Measurements from ENCODE around the gene TMEM179. TPM values are rescaled to one million over a fixed set of nuclear protein-coding genes. Genes with fewer than 3 reads are reported as not detected.

Gene TMEM179
- total and polyA plus RNA-seq, 2 of the 8 experiments (the other 6 are each of a cell fraction or from before 2014, with no cell fraction given), result 2.9 to 4.0 TPM

- CTCF ChIA-PET (ENCODE audit: partially characterized antibody), result interaction anchor here (1.1 to 1.2 kb wide), 2 partner anchors 32 to 51 kb away, joined by 3 read pairs; no protein-coding TSS in a partner anchor
- 89% methylated on average over 4 of the region's 5 CpGs; no CpG with 5 or more reads in 1 of the 2 experiments for WGBS, 2 experiments (ENCODE audit: extremely low coverage in 1 of 2, insufficient coverage in 1 of 2, insufficient read length in 1 of 2, insufficient replicate concordance in 2 of 2, low coverage in 1 of 2, low lambda C conversion rate in 2 of 2, missing lambda C conversion rate in 1 of 2)
- Histone ChIP-seq H4K8ac (ENCODE audit: extremely low read depth, insufficient read depth, low read length) (no peak overlapping the region), H3K14ac (ENCODE audit: insufficient read length) (no peak overlapping the region), H2BK15ac (ENCODE audit: low read length) (no peak overlapping the region), H3K4me2 (ENCODE audit: insufficient read depth in 1 of 2, low read depth in 2 of 2, low read length in 2 of 2) (no peak overlapping the region), H3K79me2 (ENCODE audit: control insufficient read depth in 1 of 2, insufficient read depth in 2 of 2, low read length in 2 of 2) (no peaks in the 10 kb centered on the region), H3K9me3 (ENCODE audit: insufficient read depth in 2 of 2, low read depth in 1 of 2, low read length in 1 of 2) (no peaks in the 10 kb centered on the region; a peak in 1 of 4 replicates), H3K4me1 (replicated peaks in 1 of 4; ENCODE audit: control insufficient read depth in 3 of 4, insufficient read depth in 4 of 4, low read length in 3 of 4) (no peaks in the 10 kb centered on the region), H3K4ac (replicated peaks; ENCODE audit: insufficient read length, low read depth, low read length) (no peak overlapping the region), H2BK20ac (ENCODE audit: low read length) (no peak overlapping the region), H3K9ac (replicated peaks in 1 of 4; ENCODE audit: extremely low read depth in 1 of 4, low read depth in 3 of 4, low read length in 3 of 4) (no peak overlapping the region), H3K27me3 (replicated peaks in 1 of 4; ENCODE audit: control insufficient read depth in 3 of 4, extremely low read depth in 1 of 4, insufficient read depth in 3 of 4, low read length in 3 of 4) (no peaks in the 10 kb centered on the region), H2BK120ac (replicated peaks; ENCODE audit: low read depth, low read length) (no peak overlapping the region), H3K79me1 (ENCODE audit: low read depth, low read length) (no peaks in the 10 kb centered on the region), H3K27ac (ENCODE audit: low read depth, low read length) (no peak overlapping the region), H3K23me2 (ENCODE audit: low read depth, low read length) (no peaks in the 10 kb centered on the region), H2BK5ac (ENCODE audit: low read depth, low read length) (no peak overlapping the region), H3K18ac (ENCODE audit: extremely low read depth, low read length) (no peak overlapping the region), H4K20me1 (replicated peaks in 1 of 2; ENCODE audit: control insufficient read depth in 1 of 2, insufficient read depth in 2 of 2, low read length in 2 of 2) (no peaks in the 10 kb centered on the region), H4K5ac (ENCODE audit: insufficient read length, low read depth, low read length) (no peak overlapping the region), H3K4me3 (ENCODE audit: extremely low read depth in 1 of 4, insufficient read depth in 2 of 4, low read depth in 3 of 4, low read length in 4 of 4) (no peak overlapping the region), H4K91ac (replicated peaks; ENCODE audit: insufficient read length, low read length) (no peak overlapping the region), H3K36me3 (ENCODE audit: control insufficient read depth in 2 of 4, insufficient read depth in 4 of 4, low read length in 3 of 4) (no peaks in the 10 kb centered on the region), H2BK12ac (ENCODE audit: low read depth, low read length) (no peak overlapping the region), H2AK5ac (ENCODE audit: low read depth, low read length) (no peak overlapping the region), H3K56ac (replicated peaks; ENCODE audit: insufficient read length, low read depth, low read length) (no peak overlapping the region), H2AFZ (ENCODE audit: low read length) (no peak overlapping the region), H3K23ac (ENCODE audit: insufficient read length) (no peak overlapping the region)
- POLR2A ChIA-PET (ENCODE audit: partially characterized antibody), result no interaction called here
- DNase-seq (ENCODE audit: low read depth in 1 of 2, low spot score in 2 of 2) (no peak), FAIRE-seq (no peak)
- TF ChIP-seq POLR2A (IDR thresholded peaks at IDR 0.05; ENCODE audit: control extremely low read depth in 1 of 2, low read depth in 2 of 2, low read length in 2 of 2) (no peak), MAX (IDR thresholded peaks at IDR 0.05) (no peak), YY1 (IDR thresholded peaks at IDR 0.05; ENCODE audit: low read depth, low read length) (no peak), EGR1 (IDR thresholded peaks at IDR 0.05; ENCODE audit: borderline replicate concordance, low read depth, low read length) (no peak), TAF1 (IDR thresholded peaks at IDR 0.05; ENCODE audit: low read depth, low read length) (no peak), ATF3 (IDR thresholded peaks at IDR 0.05; ENCODE audit: insufficient read depth, low read depth, low read length) (no peak), KDM1A (IDR thresholded peaks at IDR 0.05; ENCODE audit: borderline replicate concordance, low read length) (no peak), TBP (IDR thresholded peaks at IDR 0.05; ENCODE audit: low read depth, low read length) (no peak), SP1 (IDR thresholded peaks at IDR 0.05; ENCODE audit: low read depth, low read length) (no peak), EZH2 (IDR thresholded peaks at IDR 0.05; ENCODE audit: low read depth, low read length, severe bottlenecking) (no peak), BACH1 (IDR thresholded peaks at IDR 0.05; ENCODE audit: low read length) (no peak), BCL11A (IDR thresholded peaks at IDR 0.05; ENCODE audit: low read depth in 2 of 2, low read length in 2 of 2) (no peak), TAF7 (optimal IDR thresholded peaks at IDR 0.05; ENCODE audit: borderline replicate concordance, low read depth, low read length) (no peak), GABPA (IDR thresholded peaks at IDR 0.05; ENCODE audit: borderline replicate concordance, insufficient read depth, low read length) (no peak), CHD1 (IDR thresholded peaks at IDR 0.05; ENCODE audit: low read depth, low read length) (no peak)
Observed at GRCh38 chr14:104624939-104625338, 20.4 kb upstream of the TMEM179 start.

All from H1 (cell line).